LNCaP clone FGC (cell line): ENCODE data around the gene TMEM51.

ENCODE experiments used
- DNase-seq: peaks from one replicate; pipeline ENCODE4 v3.0.0-alpha.2; 2011; ENCODE audit warnings: low read depth
- H3K4me3 ChIP-seq: 2 replicates; pipeline ENCODE4 v1.5.1; 2011; ENCODE audit warnings: mild to moderate bottlenecking, low read depth, low read length, control low read depth
- TF ChIP-seq, protein P1 (sequence below): IDR thresholded peaks from 2 replicates; pipeline ENCODE4 v1.5.1; 2012; ENCODE audit warnings: mild to moderate bottlenecking; ENCODE audit not compliant: control insufficient read depth, insufficient read depth; ENCODE audit errors: extremely low read depth

Gene TMEM51

DNA sequence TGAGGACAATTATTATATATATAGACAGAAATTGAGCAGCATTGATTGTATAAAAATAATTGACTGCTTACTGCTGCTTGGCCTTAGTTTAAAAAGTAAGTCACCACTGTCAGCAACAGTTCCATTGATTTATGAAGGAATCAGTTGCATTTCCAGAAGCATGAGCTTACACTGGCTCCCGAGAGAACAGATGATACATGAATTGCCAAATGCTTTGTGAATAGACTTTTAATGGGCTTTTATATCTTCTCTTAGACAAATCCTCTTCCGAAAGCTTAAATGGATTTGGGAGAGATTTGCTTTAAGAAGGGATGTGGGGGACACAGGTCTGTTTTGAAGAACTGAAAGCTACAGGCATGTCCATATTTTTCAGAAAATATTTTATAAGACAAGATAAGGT lies 101.0 kb downstream of the TMEM51 start:
- DNase-seq: no peak
- no peak overlapping the region for H3K4me3 ChIP-seq
- TF ChIP-seq, protein P1, sequence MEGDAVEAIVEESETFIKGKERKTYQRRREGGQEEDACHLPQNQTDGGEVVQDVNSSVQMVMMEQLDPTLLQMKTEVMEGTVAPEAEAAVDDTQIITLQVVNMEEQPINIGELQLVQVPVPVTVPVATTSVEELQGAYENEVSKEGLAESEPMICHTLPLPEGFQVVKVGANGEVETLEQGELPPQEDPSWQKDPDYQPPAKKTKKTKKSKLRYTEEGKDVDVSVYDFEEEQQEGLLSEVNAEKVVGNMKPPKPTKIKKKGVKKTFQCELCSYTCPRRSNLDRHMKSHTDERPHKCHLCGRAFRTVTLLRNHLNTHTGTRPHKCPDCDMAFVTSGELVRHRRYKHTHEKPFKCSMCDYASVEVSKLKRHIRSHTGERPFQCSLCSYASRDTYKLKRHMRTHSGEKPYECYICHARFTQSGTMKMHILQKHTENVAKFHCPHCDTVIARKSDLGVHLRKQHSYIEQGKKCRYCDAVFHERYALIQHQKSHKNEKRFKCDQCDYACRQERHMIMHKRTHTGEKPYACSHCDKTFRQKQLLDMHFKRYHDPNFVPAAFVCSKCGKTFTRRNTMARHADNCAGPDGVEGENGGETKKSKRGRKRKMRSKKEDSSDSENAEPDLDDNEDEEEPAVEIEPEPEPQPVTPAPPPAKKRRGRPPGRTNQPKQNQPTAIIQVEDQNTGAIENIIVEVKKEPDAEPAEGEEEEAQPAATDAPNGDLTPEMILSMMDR: no peak

DNA sequence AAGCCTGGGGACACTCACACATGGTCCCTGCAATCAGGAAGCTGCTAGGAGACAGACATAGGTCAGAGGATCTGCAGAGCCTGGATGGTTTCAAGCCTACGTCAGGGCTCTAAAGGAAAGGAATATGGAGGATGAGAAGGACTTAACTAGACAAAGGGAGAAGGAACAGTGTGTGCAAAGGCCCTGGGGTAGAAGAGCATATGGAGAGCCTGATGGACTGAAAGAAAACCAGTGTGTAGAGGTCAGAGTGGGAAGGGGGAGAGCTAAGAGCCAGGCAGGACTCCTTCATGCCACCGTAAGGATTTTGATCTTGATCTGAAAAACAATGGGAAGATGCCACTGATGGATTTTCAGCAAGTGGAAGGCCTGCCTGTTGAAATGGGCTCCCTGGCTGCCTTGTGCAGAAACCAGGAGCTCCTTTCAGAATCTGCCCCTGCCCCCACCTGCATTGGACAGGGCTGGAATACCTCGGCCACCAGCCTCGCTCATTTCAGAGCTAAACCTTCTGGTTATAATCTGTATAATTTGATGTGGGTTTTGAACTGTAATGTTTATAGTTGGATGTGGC lies 102.1 kb downstream of the TMEM51 start:
- DNase-seq: no peak
- TF ChIP-seq, protein P1: no peak
- no peak overlapping the region for H3K4me3 ChIP-seq

DNA sequence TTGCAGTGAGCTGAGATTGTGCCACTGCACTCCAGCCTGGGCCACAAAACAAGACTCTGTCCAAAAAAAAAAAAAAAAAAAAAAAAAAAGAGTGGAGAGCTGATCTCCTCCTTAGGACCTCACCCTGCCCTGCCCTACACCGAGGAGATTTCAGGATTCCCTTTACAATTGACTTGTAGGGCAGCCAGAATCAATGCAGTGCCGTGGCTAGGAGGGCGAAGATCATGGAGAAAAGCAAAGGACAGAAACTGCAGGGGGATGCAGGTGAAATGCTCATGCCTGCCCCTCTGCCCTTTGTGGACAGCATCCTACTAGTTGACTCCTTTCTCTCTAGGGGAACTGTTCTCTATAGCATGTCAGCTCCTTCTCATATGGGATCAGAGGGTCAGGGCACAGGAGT lies 103.0 kb downstream of the TMEM51 start:
- TF ChIP-seq, protein P1: no peak
- no peak for DNase-seq
- H3K4me3 ChIP-seq: no peak overlapping the region

DNA sequence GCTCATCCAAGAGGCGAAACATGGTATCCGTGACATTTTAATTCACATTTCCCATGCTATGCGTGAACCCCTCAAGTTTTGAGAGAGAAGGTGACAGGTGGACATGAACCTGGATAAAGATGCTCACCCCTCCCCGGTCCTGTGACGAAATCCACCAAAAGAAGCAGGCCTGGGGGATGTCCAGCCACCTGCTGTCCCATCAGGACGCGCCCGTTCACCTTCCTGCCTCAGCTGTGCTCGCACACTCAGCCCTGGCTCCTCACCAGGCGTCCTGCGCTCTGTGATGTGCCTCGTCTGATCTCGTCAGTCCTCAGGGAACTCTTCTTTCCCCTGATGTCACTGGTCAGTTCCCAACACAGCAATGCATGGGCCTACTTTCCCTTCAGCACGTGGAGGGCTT lies 103.8 kb downstream of the TMEM51 start:
- DNase-seq: no peak
- no peak overlapping the region for H3K4me3 ChIP-seq
- TF ChIP-seq, protein P1: no peak

DNA sequence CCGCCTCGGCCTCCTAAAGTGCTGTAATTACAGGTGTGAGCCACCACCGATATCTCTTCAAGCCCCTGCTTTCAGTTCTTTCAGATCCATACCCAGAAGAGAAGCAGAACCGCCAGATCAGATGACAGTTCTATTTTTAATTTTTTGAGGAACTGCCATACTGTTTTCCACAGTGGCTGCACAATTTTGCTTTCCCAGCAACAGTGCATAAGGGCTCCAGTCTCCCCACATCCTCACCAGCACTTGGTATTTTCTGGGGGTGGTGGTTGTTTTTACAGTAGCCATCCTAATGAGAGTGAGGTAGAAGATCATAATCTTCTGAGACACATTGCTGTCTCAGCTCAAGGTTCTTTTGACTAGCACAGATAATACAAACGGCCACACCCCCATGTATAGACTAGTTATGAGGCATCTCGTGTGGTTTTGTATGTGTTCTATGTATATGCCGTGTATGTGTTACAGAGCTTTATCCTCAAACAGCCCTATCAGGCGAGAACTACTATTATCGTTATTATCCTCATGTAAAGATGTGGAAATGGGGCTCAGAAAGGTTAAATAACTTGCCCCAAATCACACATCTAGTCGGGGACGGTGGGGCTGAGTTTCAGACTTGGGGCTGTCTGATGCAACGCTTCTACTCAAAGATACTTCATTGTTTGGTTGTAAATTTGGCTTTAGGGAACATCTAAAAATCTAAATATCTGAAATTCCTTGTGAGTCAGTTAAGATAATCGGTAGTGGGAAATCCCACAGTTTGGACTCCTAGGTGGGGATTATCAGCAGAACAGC lies 105.5 kb downstream of the TMEM51 start:
- DNase-seq: no peak
- no peak overlapping the region for H3K4me3 ChIP-seq
- TF ChIP-seq, protein P1: no peak

DNA sequence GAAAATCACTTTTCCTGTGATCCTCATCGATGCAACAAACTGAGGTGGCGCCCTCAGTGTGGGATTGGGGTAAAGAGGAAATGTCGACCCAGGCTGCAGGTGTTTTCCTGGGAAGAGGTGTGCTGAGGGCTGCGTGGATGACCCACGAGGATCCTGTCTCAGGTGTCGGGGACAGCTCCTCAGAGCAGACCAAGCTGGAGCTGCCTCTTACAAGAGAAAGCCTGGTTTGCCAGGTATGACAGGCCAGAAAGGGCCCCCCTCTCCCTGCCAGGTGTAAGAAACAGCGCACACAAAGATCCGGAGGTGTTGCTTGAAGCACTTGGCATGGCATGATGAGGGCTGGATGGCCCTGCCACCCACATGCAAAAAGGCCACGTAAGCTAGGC lies 106.1 kb downstream of the TMEM51 start:
- TF ChIP-seq, protein P1: no peak
- no peak overlapping the region for H3K4me3 ChIP-seq
- no peak for DNase-seq
